ENCODE results near the gene MRPL48. TPM values are rescaled to one million over a fixed set of nuclear protein-coding genes. Genes with fewer than 3 reads are reported as not detected.

The MRPL48 gene
- total and polyA plus RNA-seq, 2 of the 8 experiments (the other 6 are each of a cell fraction or from before 2014, with no cell fraction given), result 34.9 to 59.9 TPM

GRCh38 chr11:73760679-73761402, 26.8 kb upstream of the MRPL48 start, which contains the start of gene RAB6A (continued):
- TF ChIP-seq CHD7 (IDR thresholded peaks at IDR 0.05; ENCODE audit: insufficient replicate concordance, low read length), result no peak
- peak; percentile 39; the same call in 1 of the 2 replicates for TF ChIP-seq CEBPB (IDR thresholded peaks at IDR 0.05; ENCODE audit: low read depth, low read length)
- no peak for TF ChIP-seq CTBP2 (IDR thresholded peaks at IDR 0.05; ENCODE audit: borderline replicate concordance, insufficient read depth, insufficient read length, low read length)
- TF ChIP-seq RBBP5 (IDR thresholded peaks at IDR 0.05; ENCODE audit: borderline replicate concordance, low read depth, low read length), result peak; percentile 94
- TF ChIP-seq SAP30 (IDR thresholded peaks at IDR 0.05; ENCODE audit: insufficient read depth, insufficient replicate concordance, low read length), result peak; percentile 1
- TF ChIP-seq CBX5 (IDR thresholded peaks at IDR 0.05; ENCODE audit: low read depth, low read length), result no peak
- TF ChIP-seq RNF2 (IDR thresholded peaks at IDR 0.05; ENCODE audit: borderline replicate concordance, low read depth, low read length, missing control alignments, poor library complexity, severe bottlenecking), result no peak
- no peak for TF ChIP-seq SP2 (IDR thresholded peaks at IDR 0.05; ENCODE audit: low read length)
- no peak for TF ChIP-seq HDAC6 (IDR thresholded peaks at IDR 0.05; ENCODE audit: low read depth, low read length)
